Effector memory CD4-positive, alpha-beta T cell (primary cell): ENCODE data around the gene SLC6A7.

Source experiments
- DNase-seq, 3 donors: peaks; one replicate each; pipeline ENCODE4 v3.0.0-alpha.2; 2020
- H3K27ac ChIP-seq: 2 replicates; pipeline ENCODE4 v1.7.0; 2013; ENCODE audit warnings: mild to moderate bottlenecking, low read length, moderate library complexity; ENCODE audit not compliant: insufficient read depth, poor library complexity, severe bottlenecking
- H3K27me3 ChIP-seq: replicated peaks from 2 replicates; pipeline ENCODE4 v1.7.0; 2013; ENCODE audit warnings: mild to moderate bottlenecking, low read length; ENCODE audit not compliant: insufficient read depth, control insufficient read depth, poor library complexity, severe bottlenecking
- H3K36me3 ChIP-seq: 2 replicates; pipeline ENCODE4 v1.7.0; 2013; ENCODE audit warnings: mild to moderate bottlenecking, low read length, moderate library complexity; ENCODE audit not compliant: control insufficient read depth, insufficient read depth
- H3K4me1 ChIP-seq: 2 replicates; pipeline ENCODE4 v1.7.0; 2013; ENCODE audit warnings: low read length, mild to moderate bottlenecking; ENCODE audit not compliant: control insufficient read depth, insufficient read depth, poor library complexity, severe bottlenecking
- H3K4me3 ChIP-seq: 2 replicates; pipeline ENCODE4 v1.7.0; 2013; ENCODE audit warnings: low read length, low read depth, mild to moderate bottlenecking; ENCODE audit not compliant: insufficient read depth, poor library complexity, severe bottlenecking
- H3K9me3 ChIP-seq: 2 replicates; pipeline ENCODE4 v1.7.0; 2013; ENCODE audit warnings: mild to moderate bottlenecking, low read length, moderate library complexity; ENCODE audit not compliant: control insufficient read depth

SLC6A7 gene

GRCh38 chr5:150206098-150206778 is 16.4 kb downstream of the SLC6A7 start:
- no peak overlapping the region for H3K4me3 ChIP-seq
- H3K4me1 ChIP-seq = peaks cover 7% of the 10 kb centered on the region
- H3K27ac ChIP-seq = no peak overlapping the region
- H3K9me3 ChIP-seq = no peaks in the 10 kb centered on the region
- DNase-seq = no peak
- no peaks in the 10 kb centered on the region for H3K36me3 ChIP-seq
- no peaks in the 10 kb centered on the region for H3K27me3 ChIP-seq

DNA sequence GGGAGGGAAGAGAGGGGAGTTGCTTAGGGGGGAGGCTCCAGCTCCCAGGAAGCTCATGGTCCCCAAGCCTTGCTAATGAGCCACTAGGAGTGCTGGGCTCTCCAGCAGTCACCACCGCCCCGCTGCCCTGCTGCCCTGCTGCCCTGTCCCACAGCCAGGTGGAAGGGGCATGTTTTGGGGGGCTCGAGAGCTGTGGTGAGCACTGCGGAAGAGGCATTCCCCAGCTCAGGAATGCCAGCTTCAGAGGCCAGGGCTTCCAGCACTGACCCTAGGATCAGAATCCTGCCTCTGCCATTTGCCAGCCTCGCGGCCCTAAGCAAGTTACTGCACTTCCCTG is 16.9 kb downstream of the SLC6A7 start:
- Histone ChIP-seq H3K27ac (no peak overlapping the region), H3K9me3 (no peaks in the 10 kb centered on the region), H3K27me3 (no peaks in the 10 kb centered on the region), H3K4me1 (peaks cover 7% of the 10 kb centered on the region), H3K36me3 (no peaks in the 10 kb centered on the region), H3K4me3 (no peak overlapping the region)
- no peak for DNase-seq

DNA sequence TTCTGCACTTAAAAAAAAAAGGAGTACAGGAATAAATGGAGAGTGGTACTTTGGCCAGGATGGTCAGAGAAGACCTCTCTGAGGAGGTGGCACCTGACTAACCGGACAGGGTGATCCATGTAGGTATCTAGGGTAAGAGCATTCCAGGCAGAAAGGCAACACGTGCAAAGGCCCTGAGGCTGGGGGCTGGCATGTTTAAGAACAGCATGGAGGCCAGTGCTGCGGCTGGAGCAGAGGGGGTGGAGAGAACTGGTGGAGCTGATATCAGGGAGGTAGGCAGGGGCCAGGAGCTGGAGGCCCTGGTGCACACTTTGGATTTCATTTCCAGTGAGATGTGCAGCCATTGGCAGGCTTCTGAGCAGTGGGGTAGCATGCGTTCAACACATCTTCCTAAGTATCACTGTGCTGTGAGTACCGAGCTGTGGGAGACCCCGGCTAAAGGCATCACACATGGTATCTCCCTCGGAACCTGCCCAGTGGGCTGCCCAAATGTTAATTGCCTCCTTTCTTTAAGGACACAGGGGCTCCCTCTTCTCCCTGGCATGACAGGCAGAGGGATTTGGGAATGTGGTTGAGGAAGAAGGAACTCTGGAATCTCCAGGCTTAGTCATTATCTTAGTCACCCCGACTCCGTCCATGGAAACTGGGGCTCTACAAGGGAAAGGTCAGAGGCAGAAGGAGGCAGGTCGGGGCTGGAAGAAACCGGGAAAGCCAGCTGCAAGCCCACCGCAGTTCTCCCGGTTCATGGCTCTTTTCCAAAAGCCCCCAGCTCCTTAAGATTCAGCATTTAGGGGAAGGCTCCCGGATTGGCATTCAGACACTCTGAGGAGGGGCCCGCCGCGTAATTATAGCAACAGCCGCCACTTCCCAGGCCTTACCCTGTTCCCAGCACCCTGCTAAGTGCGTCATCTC is 18.6 kb downstream of the SLC6A7 start:
- Histone ChIP-seq H3K27ac (no peak overlapping the region), H3K4me3 (no peak overlapping the region)

DNA sequence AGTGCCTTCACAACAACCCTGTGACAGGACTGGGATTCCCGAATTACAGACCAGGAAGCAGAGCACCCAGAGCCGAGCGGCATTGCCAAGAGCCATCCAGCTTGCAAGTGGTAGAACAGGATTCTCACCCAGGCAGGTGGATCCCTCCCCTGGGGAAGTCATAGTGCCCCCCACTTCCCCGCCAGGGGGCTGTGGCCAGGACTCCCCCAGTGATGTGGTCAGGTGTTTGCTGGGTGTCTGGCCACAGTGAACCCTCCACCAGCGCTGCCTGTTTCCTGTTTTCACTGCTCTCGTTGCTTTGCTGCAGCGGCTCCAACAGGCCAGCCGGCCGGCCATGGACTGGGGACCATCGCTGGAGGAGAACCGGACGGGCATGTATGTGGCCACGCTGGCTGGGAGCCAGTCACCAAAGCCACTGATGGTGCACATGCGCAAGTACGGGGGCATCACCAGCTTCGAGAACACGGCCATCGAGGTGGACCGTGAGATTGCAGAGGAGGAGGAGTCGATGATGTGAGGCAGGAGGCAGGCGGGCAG is 19.3 kb downstream of the SLC6A7 start:
- DNase-seq = no peak
- Histone ChIP-seq H3K27ac (no peak overlapping the region), H3K4me1 (peaks cover 7% of the 10 kb centered on the region), H3K9me3 (no peaks in the 10 kb centered on the region), H3K4me3 (no peak overlapping the region), H3K36me3 (no peaks in the 10 kb centered on the region), H3K27me3 (no peaks in the 10 kb centered on the region)

More for the DNA sequence above, 18.6 kb downstream of the SLC6A7 start:
- Histone ChIP-seq H3K36me3 (no peaks in the 10 kb centered on the region), H3K9me3 (no peaks in the 10 kb centered on the region), H3K27me3 (no peaks in the 10 kb centered on the region), H3K4me1 (peaks cover 7% of the 10 kb centered on the region)
- DNase-seq = no peak

DNA sequence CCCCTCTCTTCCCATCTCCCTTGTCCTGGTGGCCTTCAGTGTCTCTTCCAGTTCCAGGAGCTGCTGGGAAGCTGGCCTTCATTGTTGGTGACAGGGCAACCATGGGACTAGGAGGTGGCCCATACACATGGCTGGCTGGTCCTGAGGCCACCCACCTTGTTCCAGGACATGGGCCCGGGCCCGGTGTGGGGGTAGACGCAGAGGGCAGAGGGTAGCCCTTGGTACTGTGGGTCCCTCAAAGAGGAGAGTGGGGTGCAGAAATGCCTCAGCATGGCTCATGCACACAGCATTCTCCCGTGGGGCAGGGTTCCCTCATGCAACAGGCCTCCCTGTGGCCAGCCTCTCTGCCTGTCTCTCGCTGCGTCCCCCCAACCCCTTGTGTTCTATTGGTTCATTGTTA is 20.8 kb downstream of the SLC6A7 start:
- no peak for DNase-seq
- H3K4me1 ChIP-seq = peaks cover 7% of the 10 kb centered on the region
- H3K4me3 ChIP-seq = no peak overlapping the region
- H3K9me3 ChIP-seq = no peaks in the 10 kb centered on the region
- H3K27me3 ChIP-seq = no peaks in the 10 kb centered on the region
- H3K27ac ChIP-seq = no peak overlapping the region
- H3K36me3 ChIP-seq = no peaks in the 10 kb centered on the region

- H3K36me3 ChIP-seq = no peaks in the 10 kb centered on the region
- peaks cover 7% of the 10 kb centered on the region for H3K4me1 ChIP-seq
- H3K27me3 ChIP-seq = no peaks in the 10 kb centered on the region
- H3K27ac ChIP-seq = no peak overlapping the region
- DNase-seq = no peak
- H3K4me3 ChIP-seq = no peak overlapping the region
- no peaks in the 10 kb centered on the region for H3K9me3 ChIP-seq
These were observed 21.5 kb downstream of the SLC6A7 start for GRCh38 chr5:150211156-150212030.

DNA sequence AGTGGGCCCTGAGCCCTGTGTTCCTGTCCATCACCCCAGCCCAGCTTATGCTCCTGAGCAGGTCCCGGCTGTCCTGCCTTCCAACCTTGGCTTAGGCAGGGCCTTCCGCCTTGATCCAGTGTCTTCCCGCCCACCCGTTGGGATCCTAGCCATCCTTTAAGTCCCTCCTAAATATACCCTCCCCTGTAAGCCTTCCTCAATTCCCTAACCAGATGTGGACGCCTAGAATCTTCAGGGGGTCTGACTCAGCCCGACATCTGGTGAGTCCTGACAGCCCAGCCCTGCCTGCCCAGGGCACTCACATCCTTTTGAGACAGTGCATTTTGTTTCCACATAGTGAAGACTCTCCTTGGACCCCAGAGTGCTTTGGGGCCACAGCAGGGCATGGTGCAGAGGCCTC is 23.7 kb downstream of the SLC6A7 start:
- Histone ChIP-seq H3K4me3 (no peak overlapping the region), H3K36me3 (no peaks in the 10 kb centered on the region), H3K9me3 (no peaks in the 10 kb centered on the region), H3K4me1 (peaks cover 7% of the 10 kb centered on the region), H3K27me3 (no peaks in the 10 kb centered on the region), H3K27ac (no peak overlapping the region)
- DNase-seq = no peak

GRCh38 chr5:150214289-150214688 is 24.4 kb downstream of the SLC6A7 start:
- Histone ChIP-seq H3K27ac (no peak overlapping the region), H3K36me3 (no peaks in the 10 kb centered on the region), H3K4me1 (peaks cover 1% of the 10 kb centered on the region), H3K9me3 (no peaks in the 10 kb centered on the region), H3K4me3 (no peak overlapping the region), H3K27me3 (no peaks in the 10 kb centered on the region)
- DNase-seq = no peak

GRCh38 chr5:150215979-150216944 is 26.4 kb downstream of the SLC6A7 start:
- Histone ChIP-seq H3K9me3 (no peaks in the 10 kb centered on the region), H3K4me1 (no peaks in the 10 kb centered on the region), H3K27ac (no peak overlapping the region), H3K4me3 (no peak overlapping the region), H3K36me3 (no peaks in the 10 kb centered on the region), H3K27me3 (no peaks in the 10 kb centered on the region)
- no peak for DNase-seq
